ENCODE data around the gene MYH6.

MYH6 gene

DNA sequence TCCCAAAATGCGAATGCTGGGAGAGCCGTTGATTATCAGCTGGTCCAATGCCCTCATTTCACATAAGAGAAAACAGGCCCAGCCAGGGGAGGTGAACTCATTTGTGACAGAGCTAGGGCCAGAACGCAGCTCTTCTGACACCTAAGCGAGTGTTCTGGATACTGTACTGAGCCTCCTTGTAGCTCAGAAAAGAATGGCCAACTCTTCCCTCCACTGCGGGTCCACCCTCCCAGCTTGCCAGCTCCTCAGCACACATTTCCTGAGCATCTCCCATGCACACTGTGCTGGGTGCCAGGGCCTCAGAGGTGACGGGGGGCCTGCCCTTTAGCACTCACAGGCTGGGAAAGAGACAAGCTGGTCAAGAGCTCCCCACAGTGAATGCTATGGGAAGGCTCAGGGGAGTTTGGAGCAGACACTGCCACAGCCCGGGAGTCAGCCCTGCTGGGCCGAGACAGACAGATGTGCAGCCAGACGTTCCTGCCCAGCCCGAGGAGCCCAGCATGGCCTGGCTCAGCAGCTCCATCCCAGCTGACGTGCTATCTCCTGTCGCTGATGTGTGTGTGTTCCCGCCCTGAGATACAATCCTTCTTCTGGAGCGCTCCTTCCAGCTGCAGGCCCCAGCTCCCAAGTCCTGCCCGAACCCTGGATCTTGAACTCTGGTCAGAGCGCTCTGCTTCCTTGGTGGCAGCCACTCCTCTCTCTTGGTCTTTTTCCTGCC lies 27.7 kb downstream of the MYH6 start:
- TF ChIP-seq, protein P1, sequence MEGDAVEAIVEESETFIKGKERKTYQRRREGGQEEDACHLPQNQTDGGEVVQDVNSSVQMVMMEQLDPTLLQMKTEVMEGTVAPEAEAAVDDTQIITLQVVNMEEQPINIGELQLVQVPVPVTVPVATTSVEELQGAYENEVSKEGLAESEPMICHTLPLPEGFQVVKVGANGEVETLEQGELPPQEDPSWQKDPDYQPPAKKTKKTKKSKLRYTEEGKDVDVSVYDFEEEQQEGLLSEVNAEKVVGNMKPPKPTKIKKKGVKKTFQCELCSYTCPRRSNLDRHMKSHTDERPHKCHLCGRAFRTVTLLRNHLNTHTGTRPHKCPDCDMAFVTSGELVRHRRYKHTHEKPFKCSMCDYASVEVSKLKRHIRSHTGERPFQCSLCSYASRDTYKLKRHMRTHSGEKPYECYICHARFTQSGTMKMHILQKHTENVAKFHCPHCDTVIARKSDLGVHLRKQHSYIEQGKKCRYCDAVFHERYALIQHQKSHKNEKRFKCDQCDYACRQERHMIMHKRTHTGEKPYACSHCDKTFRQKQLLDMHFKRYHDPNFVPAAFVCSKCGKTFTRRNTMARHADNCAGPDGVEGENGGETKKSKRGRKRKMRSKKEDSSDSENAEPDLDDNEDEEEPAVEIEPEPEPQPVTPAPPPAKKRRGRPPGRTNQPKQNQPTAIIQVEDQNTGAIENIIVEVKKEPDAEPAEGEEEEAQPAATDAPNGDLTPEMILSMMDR (conservative IDR thresholded peaks at IDR 0.05), result no peak; the same call in none of the 2 replicates
- H3K27ac ChIP-seq, result no peak overlapping the region

DNA sequence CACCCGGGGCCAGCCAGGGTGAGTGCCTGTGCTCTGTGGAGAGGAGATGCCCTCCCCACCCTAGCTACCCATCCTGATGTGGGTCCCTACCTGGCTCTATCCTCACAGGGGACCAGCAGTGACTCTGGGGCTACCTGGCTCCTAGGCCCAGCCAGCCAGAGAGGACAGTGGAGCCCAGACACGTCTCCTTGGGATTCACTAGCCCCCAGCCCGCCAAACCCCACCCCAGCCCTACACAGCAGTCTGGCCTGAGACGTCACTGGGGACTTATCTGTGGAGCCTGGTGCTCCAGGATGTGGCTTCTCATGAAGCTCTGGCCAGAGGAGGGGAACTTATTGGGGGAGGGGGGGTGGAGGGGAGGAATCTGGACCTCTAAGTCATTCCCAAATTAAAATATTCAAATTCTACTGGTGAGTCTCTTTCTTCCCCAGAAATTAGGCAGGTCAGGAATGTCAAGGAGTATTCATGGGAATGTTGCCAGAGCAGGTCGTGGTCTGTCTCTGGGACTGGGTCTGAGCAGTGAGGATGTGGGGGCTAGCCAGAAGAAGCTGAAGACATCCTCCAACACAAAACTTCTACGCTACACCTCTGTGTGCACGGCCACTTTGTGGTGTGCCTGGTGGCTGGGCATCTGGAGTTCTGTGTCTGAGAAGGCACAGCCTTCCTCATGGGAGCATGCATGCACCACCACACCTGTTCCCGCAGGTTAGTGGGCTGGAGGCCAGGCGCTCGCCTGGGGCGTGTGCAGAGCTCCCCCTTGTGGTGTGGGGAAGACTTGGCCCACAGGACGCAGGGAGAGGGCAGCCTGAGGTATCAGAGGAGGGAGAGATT lies 28.5 kb downstream of the MYH6 start:
- TF ChIP-seq, protein P1 (conservative IDR thresholded peaks at IDR 0.05), result peak; percentile 97
- no peak overlapping the region for H3K27ac ChIP-seq

DNA sequence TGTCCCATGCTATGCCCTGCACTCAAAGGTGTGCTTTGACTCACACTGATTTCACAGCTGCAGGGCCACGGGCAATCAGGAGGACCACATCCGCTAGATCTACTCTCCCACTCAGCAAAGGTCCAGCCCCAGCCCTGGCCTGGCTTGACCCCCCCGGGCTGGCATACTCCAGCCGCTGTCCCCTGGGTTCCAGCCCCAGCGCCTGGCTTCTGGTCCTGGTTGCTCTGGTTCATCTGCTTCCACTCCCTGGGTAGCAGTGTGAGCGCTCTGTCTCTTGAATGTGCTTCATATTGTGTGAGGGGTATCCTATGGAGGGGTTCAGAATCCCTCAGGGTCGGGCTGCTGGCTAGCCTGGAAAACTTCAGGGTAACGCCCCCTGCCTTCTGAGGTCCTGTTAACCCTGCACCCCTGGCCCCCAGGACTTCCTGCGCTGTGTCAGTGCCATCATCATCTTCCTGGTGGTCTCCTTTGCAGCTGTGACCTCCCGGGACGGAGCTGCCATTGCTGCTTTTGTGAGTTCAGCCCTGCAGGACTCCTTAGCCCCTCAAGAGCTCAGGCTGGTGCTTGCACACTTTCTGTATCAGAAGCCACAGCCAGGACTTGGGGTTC lies 29.4 kb downstream of the MYH6 start:
- TF ChIP-seq, protein P1 (conservative IDR thresholded peaks at IDR 0.05), result no peak
- H3K27ac ChIP-seq, result no peak overlapping the region

DNA sequence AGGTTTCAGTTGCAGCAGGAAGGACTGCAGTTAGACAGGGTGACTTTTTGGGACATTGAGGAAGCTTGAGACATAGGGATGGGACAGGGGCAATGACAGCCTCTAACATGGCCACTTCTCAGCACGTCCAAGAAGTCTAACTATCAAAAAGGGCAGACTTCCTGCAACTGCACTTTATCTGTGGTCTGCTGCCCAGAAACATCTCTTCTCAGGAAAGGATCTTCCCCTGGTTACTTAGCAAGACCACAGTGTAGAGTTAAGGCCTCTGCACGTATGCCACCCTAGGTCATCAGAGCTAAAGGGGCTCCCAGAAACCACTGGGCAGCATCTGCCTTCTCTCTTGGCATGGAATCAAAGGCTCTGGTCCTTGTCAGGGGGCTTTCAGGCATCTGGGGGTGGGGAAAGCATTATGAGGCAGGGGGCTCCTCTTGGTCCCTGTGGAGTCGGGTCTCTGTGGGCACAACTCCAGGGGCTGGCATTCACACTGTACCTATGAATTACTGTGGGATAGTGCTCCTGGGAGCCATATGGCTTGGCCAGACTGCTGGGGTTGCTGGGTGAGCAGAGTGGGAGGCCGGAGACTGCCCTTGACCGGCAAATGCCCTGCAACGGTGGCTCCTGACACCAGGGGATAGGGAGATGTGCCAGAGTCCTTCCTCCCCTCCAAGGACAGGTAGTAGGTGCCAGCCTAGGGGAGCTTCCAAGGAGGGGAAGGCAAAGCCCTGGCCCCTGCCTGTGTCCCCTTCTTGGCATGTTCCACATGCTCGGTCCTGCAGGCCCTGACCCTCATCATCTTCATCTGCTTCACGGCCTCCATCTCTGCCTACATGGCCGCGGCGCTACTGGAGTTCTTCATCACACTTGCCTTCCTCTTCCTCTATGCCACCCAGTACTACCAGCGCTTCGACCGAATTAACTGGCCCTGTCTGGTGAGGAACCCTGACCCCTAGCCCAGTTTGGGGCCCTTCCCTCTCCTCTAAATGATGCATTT lies 30.2 kb downstream of the MYH6 start:
- no peak overlapping the region for H3K27ac ChIP-seq
- TF ChIP-seq, protein P1 (conservative IDR thresholded peaks at IDR 0.05), result no peak

DNA sequence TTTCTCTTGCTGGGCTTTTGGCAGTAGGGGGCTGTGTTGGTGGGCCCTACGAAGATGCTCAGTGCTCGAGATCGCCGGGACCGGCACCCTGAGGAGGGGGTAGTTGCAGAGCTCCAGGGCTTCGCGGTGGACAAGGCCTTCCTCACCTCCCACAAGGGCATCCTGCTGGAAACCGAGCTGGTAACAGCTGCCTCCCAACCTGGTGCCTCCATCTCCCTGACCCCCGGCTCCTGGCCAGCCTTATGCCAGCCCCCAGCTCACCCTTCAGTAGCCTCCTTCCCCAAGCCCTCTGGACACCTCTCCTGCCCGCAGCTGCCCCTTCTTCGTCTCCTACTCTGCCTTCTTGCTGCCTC lies 30.9 kb downstream of the MYH6 start:
- TF ChIP-seq, protein P1 (conservative IDR thresholded peaks at IDR 0.05), result no peak
- H3K27ac ChIP-seq, result no peak overlapping the region

DNA sequence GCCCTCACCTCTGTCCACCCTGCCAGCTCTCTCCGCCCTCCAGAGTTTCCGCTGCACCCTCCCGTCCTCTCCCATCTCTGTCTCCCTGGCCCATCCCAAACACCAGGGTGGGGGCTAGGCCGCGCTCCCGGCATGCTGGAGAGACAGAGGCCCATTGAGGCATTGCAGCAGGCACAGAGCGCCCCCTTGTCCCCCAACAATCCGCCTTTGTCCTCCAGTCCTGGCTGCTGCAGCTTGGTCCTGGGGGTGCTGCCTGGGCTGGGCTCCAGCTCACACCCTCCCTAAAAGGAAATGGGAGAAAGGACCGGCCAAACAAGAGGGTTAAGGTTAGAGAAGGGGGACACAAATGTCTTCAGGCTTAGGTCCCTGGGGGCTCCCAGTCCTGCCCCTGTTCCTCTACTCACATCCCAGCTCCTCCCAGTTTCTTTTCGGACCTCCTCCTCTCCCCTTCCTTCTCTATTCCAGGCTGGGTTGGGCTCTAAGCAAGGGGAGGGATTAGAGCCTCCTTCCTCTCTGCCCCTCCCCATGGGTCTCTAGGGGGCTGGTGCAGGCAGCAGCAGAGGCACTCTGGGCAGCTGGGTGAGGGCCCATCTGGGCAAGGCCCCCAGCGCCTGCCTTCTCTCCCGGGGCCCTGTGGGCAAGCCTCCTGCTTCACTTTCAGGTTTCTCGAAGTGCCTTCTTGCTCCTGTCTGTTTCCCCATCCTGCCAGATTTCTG lies 31.4 kb downstream of the MYH6 start, which contains the start of gene CMTM5:
TSS of gene CMTM5 (plus strand) at position 565 of the 716 bp plus-strand sequence. CDS start 206 bp downstream, outside the sequence.
- H3K27ac ChIP-seq, result no peak within 1 kb of the TSS
- TF ChIP-seq, protein P1 (conservative IDR thresholded peaks at IDR 0.05), result no peak
